ENCODE measurements around the gene RER1.
"Not testable (repeated sequence)": the region's sequence is repeated elsewhere in the genome, so short reads cannot be mapped to it uniquely, and the experiment has no call there.

The RER1 gene

GRCh38 chr1:2427976-2428375 is 36.3 kb downstream of the RER1 start:
- no peak for DNase-seq (ENCODE audit: low spot score)

- no peak for DNase-seq (ENCODE audit: low spot score)
Observed at GRCh38 chr1:2428490-2428889, 36.8 kb downstream of the RER1 start.

- DNase-seq (ENCODE audit: low spot score) = no peak
Observed at GRCh38 chr1:2429780-2430591, 38.3 kb downstream of the RER1 start.

- DNase-seq (ENCODE audit: low spot score) = no peak
Observed at GRCh38 chr1:2430592-2430973, 38.9 kb downstream of the RER1 start.

- no peak for DNase-seq (ENCODE audit: low spot score)
Observed at GRCh38 chr1:2431103-2431502, 39.5 kb downstream of the RER1 start.

GRCh38 chr1:2431518-2431917 is 39.9 kb downstream of the RER1 start:
- DNase-seq (ENCODE audit: low spot score) = no peak

- DNase-seq (ENCODE audit: low spot score) = no peak
Observed at GRCh38 chr1:2432441-2432844, 40.8 kb downstream of the RER1 start.

- DNase-seq (ENCODE audit: low spot score) = no peak
Observed at GRCh38 chr1:2433196-2433595, 41.6 kb downstream of the RER1 start.

GRCh38 chr1:2433936-2434655 is 42.5 kb downstream of the RER1 start:
- no peak for DNase-seq (ENCODE audit: low spot score)

GRCh38 chr1:2435091-2435490 is 43.5 kb downstream of the RER1 start:
- no peak for DNase-seq (ENCODE audit: low spot score)

GRCh38 chr1:2435746-2436355 is 44.2 kb downstream of the RER1 start:
- no peak for DNase-seq (ENCODE audit: low spot score)

- no peak for DNase-seq (ENCODE audit: low spot score)
Observed at GRCh38 chr1:2436876-2437275, 45.2 kb downstream of the RER1 start.

GRCh38 chr1:2437617-2438016 is 46.0 kb downstream of the RER1 start:
- DNase-seq (ENCODE audit: low spot score) = no peak

GRCh38 chr1:2438038-2438437 is 46.4 kb downstream of the RER1 start:
- DNase-seq (ENCODE audit: low spot score) = no peak

- no peak for DNase-seq (ENCODE audit: low spot score)
Observed at GRCh38 chr1:2438641-2439040, 47.0 kb downstream of the RER1 start.

GRCh38 chr1:2439369-2439768 is 47.7 kb downstream of the RER1 start:
- DNase-seq (ENCODE audit: low spot score) = no peak

- not testable (repeated sequence) for DNase-seq (ENCODE audit: low spot score)
Observed at GRCh38 chr1:2440346-2440745, 48.7 kb downstream of the RER1 start.

GRCh38 chr1:2441746-2442145 is 50.1 kb downstream of the RER1 start:
- DNase-seq (ENCODE audit: low spot score) = no peak

- no peak for DNase-seq (ENCODE audit: low spot score)
Observed at GRCh38 chr1:2442661-2443060, 51.0 kb downstream of the RER1 start.

- DNase-seq (ENCODE audit: low spot score) = no peak
Observed at GRCh38 chr1:2443277-2444137, 51.9 kb downstream of the RER1 start.

- no peak for DNase-seq (ENCODE audit: low spot score)
Observed at GRCh38 chr1:2444138-2444591, 52.5 kb downstream of the RER1 start.

GRCh38 chr1:2445162-2445822 is 53.7 kb downstream of the RER1 start:
- DNase-seq (ENCODE audit: low spot score) = no peak
